ENCODE results near the gene SLC12A9. TPM values are rescaled to one million over a fixed set of nuclear protein-coding genes. Genes with fewer than 3 reads are reported as not detected.
"Not testable (repeated sequence)": the region's sequence is repeated elsewhere in the genome, so short reads cannot be mapped to it uniquely, and the experiment has no call there.

Gene SLC12A9, protein sequence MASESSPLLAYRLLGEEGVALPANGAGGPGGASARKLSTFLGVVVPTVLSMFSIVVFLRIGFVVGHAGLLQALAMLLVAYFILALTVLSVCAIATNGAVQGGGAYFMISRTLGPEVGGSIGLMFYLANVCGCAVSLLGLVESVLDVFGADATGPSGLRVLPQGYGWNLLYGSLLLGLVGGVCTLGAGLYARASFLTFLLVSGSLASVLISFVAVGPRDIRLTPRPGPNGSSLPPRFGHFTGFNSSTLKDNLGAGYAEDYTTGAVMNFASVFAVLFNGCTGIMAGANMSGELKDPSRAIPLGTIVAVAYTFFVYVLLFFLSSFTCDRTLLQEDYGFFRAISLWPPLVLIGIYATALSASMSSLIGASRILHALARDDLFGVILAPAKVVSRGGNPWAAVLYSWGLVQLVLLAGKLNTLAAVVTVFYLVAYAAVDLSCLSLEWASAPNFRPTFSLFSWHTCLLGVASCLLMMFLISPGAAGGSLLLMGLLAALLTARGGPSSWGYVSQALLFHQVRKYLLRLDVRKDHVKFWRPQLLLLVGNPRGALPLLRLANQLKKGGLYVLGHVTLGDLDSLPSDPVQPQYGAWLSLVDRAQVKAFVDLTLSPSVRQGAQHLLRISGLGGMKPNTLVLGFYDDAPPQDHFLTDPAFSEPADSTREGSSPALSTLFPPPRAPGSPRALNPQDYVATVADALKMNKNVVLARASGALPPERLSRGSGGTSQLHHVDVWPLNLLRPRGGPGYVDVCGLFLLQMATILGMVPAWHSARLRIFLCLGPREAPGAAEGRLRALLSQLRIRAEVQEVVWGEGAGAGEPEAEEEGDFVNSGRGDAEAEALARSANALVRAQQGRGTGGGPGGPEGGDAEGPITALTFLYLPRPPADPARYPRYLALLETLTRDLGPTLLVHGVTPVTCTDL
- 19.1 TPM for polyA plus RNA-seq (2013, experiment 1 of 2; ENCODE audit: insufficient read length)
- 19.9 TPM for polyA plus RNA-seq (2013, experiment 2 of 2; ENCODE audit: insufficient read length)

DNA sequence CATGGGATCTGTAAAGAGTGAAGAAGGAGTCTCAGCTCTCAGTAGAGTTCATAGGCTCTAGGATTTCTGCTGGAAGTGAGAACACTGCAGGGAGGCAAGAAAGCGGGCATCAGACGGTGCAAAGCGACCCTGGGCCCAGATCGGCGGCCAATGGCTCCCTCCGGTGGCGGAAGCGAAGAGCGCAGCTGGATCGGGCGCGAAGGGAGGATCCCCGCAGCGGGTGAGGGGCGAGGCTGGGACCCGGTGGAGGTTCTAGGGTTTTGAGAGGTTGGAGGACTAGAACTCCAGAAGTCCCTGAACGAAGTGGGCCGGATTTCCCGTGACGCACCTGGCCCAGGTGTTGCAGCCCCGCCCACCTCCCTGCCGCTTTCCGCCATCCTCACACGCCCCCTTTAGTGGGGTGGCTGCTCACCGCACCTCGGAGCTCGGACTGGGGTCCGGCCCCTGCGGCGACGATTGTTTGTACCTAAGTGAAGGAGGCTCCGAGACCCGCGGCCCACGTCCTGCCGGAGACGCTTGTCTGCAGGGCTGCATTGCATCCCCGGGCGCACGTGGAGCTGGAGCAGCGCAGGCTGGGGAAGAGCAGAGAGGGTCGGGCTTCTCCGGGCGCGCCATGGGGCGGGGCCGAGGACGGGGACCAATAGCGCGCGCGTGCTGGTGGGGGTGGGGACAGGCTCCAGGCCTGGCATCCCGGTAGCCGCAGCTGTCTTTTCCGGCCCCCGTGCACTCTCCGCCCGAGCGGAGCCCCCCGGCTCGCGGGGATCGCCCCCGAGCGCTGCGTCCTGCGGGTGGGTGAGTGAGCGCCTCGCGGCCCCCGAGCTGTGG, at the start of gene SLC12A9:
TSS of gene SLC12A9 (plus strand) at position 666 of the 825 bp plus-strand sequence. CDS start 1,485 bp downstream, outside the sequence.
- peak; percentile 92 for DNase-seq

DNA sequence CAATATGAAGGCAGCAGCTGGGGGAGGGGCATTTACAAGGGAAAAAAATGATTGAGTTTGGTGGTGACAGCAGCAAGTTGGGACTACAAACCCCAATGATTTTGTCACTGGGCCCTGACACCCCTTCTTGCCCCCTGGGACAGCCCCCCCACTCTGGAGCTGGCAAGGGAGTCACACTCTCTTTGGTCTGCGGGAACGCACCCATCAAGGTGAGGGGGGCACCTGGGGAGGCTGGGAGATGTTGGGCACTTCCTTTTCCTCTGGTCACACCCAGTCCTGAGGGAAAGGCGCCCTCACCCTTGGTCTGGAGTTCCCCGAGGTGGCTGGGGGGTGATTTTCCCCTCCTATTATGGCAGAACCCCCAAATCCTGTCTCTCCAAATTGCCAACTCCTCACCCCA, 49.6 kb upstream of the SLC12A9 start:
- no peak for DNase-seq

DNA sequence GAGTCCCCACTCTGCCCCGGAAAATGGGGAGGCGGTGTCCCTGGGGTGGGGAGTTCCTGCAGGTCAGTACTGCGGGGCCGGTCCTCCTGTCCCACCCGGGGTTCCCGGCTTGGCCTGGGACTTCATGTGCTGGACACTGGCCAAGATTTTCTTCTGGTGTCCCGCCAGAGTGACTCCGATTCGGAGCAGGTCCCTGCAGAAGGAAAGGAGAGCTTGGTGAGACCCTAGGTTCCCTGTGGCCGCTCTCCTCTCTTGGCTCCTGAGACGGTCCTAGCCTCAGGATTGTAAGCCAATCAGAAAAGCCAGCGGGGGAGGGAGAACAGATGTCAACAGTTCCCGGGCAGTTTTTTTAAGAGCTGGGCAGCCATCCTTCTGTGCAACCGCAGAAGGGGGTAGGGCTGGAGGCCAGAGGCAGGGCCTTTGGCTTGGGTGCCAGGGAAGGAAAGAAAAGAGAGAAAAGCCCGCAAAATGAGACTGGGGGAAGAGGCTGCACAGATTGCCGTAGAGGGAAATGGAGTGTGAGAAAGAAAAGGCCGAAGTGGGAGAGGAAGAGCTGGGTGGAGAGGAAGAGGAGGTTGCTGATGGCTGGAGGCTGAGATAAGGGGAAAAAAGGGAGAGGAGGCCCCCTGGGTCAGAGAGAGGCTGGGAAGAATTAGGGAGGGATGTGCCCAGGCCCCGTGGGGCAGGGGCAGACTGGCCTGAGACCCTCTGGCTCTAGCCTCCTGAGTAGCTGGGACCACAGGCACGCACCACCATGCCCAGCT, 48.9 kb upstream of the SLC12A9 start:
- peak; percentile 86 for DNase-seq

DNA sequence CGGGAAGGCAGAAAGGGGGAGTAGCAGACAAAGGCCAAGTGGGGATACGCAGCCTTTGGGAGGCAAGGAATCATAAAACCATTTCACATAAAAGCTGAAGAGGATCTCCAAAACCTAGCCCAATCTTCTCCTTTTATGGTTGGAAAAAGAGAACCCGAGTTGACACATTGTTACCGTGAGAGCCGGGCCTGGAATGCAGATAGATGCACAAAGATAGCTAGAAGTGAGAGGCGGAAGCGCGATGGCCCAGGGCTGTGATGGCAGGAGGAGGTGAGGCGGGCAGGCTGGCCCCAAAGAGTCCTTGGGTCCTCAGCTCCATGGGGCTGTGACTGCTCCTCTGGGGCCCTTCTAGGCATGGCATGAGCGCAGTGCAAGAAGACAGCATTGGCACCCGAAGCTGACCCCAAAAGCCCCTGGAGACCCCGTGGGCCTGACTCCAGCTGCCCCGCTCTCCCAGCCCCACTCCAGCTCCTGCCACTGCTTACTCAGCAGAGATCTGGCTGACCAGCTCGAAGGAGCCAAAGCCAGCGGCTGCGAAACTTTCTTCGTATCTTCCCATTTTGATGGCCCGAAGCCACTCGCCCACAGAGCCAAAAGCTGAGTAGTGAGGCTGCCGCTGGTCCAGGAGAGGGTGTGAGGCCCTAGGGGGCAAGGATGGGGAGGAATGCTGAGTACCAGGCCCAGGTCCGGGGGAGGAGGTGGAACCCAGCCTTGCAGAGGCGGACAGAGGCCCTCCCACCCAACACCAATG, 47.7 kb upstream of the SLC12A9 start:
- no peak for DNase-seq

DNA sequence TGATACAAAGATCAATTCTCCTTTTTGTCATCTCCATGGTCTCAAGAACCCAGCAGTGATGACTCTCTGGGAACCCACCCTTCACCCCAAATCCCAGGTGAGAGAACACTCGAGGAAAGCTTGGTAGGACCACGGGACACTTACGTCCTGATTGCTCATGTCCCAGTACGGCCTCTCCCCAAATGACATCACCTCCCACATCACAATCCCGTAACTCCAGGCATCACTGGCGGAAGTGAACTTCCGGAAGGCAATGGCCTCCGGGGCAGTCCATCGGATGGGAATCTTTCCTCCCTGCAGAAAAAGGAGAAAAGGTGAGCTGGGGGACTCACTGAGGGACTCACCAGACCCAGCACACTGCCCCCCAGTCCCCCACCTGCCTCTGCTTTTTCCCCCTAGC, 46.2 kb upstream of the SLC12A9 start:
- DNase-seq = no peak

DNA sequence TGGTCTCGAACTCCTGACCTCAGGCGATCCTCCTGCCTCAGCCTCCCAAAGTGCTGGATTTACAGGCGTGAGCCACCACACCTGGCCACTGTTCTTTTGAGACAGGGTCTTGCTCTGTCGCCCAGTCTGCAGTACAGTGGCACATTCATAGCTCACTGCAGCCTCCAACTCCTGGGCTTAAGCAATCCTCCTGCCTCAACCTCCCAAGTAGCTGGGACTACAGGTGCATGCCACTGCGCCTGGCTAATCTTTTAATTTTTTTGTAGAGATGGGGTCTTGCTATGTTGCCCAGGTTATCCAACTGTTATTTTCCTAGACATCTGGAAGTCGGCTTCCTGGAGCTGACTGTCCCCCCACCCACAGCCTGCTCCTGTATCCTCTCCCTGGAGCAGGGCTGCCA, 45.6 kb upstream of the SLC12A9 start:
- not testable (repeated sequence) for DNase-seq

DNA sequence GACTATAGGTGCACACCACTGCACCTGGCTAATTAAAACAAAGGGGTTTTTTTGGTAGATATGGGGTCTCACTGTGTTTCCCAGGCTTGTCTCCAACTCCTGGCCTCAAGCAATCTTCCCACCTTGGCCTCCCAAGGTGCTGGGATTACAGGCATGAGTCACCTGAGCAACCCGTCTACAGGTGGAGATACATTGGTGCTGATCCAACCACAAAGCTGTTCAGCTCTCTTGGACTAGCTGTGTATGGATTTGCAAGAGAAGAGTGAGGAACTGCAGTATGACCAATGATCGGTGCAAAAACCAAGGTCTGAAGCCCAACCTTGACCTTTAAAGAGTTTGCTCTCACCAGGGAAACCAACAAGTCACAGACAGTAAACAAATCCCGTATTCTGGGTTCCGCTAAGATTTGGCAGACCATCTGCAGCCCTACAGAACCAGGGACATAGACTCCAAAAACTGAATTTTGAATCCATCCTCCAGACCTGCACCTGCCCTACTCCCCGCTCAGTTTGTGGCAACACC, 44.1 kb upstream of the SLC12A9 start:
- DNase-seq = no peak

DNA sequence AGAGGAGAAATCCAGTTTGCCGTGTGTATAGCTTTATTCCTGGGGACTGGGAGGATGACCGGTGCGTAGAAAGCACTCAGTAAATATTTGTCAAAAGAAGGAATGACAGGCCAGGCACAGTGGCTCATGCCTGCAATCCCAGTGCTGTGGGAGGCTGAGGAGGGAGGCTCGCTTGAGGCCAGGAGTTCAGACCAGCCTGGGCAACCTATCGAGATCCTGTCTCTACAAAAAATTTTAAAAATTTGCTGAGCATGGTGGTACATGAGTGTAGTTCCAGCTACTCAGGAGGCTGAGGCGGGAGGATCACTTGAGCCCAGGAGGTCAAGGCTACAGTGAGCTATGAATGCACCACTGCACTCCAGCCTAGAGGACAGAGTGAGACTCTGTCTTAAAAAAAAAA, 41.0 kb upstream of the SLC12A9 start:
- no peak for DNase-seq

DNA sequence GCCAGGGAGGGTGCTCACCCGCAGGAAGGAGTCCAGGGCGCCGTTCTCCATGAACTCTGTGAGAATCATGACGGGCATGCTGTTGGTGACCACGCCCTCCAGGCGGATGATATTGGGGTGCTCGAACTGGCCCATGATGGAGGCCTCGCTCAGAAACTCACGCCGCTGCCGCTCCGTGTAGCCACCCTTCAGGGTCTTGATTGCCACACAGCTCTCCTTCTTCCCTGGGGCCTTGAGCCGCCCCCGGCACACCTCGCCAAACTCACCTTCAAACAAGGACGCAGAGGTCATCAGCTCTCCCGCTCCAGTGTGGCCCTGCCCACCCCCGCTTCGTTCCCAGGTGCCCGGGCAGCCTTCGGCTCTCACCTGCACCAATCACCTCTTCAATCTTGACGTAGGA, 39.8 kb upstream of the SLC12A9 start:
- DNase-seq = no peak

DNA sequence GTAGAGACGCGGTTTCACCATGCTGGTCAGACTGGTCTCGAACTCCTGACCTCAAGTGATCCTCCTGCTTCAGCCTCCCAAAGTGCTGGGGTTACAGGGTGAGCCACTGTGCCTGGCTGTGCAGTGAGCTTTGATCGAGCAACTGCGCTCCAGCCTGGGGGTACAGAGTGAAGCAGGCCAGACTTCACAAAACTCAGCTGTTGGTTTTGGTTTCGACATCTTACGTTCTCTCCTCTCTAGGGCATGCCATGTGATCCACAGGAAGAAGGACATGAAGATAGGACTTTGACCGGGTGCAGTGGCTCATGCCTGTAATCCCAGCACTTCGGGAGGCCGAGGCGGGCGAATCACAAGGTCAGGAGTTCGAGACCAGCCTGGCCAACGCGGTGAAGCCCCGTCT, 36.0 kb upstream of the SLC12A9 start:
- not testable (repeated sequence) for DNase-seq

DNA sequence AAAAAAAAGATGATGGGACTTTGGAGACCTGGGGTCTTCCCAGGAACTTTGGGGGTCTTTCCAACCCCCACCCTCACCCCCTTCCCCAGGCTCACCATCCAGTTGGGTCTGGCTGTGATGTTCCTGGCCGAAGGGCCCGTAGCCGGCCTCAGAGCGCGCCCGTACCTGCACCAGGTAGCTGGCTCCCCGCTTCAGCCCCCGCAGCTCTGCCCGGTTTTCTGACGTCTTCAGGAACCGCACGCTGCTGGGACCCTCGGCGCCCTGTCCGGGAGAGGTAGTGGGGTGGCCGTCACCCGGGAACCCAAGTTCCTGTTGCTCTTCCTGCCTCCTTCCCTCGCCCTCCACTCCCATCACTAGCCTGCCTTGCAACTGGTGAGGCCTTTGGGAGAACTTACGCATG, 35.4 kb upstream of the SLC12A9 start:
- no peak for DNase-seq

DNA sequence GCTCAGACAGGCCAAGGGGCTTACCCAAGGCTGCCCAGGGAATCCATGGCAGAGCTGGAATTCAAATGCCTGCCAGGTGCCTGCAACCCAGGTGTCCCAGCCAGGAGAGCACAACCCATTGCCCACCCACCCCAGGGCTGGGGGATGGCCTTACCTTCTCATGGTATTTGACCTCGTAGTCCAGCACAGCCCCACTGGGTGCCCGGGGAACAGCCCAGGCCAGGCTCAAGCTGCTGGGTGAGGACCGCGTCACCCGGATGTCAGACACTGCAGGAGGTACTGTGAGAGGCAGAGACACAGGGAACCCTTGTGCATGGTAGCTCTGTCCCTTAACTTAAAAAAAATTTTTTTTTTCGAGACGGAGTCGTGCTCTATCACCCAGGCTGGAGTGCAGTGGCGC, 34.1 kb upstream of the SLC12A9 start:
- no peak for DNase-seq

DNA sequence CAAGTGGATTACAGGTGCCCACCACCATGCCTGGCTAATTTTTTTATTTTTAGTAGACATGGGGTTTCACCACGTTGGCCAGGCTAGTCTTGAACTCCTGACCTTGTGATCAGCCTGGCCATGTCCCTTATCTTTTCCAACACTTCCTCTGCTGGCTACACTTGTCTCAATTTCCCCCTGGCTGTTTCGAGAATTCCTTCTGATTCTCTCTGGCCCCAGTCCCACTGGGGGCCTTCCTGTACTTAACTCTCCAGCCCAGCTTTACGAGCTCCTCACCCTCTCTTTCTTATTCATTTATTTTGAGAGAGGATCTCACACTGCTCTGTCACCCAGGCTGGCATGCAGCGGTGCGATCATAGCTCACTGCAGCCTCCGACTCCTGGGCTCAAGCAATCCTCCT, 33.7 kb upstream of the SLC12A9 start:
- no peak for DNase-seq

DNA sequence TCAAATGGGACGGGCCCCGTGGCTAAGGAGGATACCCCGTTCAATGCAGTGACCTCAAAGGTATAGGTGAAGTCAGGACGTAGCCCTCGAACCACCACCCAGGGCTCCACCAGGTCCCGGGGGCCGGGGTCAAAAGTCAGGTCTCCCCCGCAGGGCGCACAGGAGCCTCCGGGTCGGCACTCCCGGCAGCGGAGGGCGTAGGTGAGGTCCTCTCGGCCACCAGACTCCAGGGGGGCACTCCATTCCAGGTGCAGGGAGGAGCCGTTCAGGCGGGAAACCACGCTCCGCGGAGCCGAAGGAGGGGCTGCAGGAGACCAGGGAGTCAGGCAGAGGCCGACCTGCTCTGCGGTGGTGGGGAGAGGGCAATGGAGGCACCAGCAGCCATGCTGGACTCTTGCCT, 32.9 kb upstream of the SLC12A9 start:
- no peak for DNase-seq

DNA sequence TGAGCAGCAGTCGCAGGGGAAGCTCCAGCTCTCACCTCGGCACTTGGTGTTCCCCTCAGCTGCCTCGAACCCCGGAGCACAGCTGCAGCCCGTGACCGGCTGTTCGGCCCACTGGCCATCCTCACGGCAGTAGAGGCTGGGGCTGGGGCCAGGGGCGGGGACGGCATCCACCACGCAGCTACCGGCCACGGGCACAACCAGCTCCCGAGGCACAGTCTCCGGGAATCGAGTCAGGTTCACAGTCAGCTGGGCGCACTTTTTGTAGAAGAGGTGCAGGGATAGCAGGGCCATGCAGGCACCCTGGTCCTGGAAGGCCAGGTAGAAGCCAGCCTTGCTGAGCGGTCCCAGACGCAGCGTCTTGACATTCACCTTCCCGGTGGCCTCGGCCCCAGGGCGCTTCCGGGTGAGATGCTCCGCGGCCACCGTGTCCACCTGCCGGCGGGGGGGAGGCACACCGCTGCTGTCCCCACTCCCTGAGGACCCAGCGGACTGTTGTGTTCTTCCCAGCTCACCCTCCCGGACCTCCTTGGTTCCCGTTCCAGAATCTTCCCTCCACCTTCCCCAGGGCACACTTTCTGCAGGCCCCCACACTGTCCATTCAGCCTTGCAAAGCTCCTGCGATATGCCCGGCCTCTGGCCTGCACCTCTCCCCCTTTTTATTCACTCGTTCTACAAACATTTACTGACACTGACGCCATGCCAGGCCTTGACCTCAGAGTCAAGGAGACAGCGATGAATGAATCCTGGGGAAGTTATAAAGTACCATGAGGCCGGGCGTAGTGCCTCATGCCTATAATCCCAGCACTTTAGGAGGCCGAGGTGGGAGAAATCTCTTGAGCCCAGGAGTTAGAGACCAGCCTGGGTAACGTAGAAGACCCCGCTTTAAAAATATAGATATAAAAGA, 30.0 kb upstream of the SLC12A9 start:
- DNase-seq = no peak

DNA sequence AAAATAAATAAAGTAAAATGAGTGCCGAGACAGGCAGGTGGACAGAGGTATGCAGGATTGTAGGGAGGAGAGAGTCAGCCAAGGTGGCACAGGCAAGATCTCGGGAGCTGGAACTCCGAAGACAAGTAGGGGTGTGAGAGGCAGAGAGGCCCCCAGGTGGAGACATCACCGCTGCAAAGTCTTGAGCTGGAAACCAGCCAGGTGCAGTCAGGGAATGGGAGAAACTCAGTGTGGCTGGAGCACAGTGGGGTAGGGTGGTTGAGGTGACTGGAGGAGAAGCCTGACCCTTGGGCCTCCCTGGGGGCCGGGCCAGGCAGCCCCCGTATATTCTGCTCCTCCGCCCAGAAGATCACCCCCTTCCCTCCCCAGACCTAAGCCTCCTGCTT, 29.4 kb upstream of the SLC12A9 start:
- no peak for DNase-seq

DNA sequence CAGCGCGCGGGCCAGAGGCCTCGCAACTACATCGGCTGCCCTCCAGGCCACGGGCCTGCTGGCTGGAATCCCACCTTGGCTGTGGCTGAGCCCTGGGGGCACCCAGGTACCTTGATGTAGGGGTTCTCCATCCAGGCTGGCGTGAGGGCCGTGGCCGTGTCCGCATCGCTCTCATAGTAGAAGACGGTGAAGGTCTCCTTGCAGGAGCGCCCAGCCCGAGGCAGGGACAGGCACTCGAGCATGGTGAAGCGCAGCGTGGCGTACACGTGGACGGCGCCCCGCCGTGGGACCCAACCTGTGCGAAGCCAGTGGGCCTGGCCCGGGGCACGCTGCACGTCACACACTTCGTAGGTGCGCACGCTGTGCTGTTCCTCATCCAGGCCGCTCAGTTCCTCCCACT, 29.0 kb upstream of the SLC12A9 start:
- DNase-seq = no peak

DNA sequence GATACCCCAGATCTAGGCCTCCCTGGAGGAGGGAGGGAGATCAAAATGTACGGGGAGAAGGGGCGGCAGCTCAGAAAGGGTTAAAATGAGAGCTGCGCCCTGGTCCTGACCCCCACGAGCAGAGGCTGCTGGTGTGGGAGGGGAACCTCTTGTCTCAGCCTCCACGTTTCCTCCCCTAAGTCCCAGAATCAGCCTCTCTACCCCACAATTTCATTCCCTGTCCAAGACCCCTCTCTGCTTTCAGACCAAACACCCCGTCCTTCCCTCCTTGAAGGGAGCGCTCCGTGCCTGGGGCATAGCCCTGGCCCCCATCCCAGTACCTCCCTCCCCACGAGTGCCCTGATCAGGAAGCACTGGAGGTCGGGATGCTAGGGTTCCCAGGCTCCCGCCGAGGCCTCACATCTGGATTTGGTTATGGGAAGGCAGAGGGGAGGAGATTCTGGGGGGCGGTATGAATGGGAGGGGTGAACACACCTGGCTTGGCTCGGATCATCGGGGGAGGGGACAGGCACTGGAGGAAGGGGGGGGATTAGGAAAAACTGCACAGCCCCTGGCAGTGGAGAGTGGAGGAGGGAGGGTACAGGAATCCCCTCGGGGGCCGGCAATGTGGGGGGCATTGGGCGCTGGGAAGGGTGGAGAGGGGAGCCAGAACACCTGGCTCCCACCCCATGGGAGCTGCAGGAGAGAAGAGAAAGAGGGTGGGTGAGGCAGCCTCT, 27.9 kb upstream of the SLC12A9 start:
- DNase-seq = no peak

DNA sequence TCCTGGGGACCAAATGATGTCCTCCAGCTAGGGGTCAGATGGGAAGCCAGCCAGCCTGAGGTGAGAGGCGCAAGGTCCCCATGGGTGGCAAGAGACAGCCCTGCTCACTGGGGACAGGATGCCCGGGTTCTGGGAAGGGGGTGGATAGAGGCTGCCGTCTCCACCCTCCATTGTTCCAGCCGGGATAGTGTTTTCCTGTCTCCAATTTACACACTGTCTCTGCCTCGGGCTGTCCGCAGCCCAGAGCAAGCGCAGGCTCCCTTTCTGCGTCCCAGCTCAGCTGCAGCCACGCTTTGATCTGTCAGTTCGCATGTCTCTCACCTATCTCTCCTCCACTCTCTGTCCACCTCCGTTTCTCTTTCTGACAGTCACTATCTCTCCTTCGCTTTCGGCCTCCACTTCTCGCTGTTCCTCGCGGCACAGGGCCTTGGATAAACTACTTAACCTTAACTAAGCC, 27.3 kb upstream of the SLC12A9 start:
- no peak for DNase-seq

Data from fibroblast of skin of abdomen (primary cell).